Measurements from ENCODE around the gene ARSJ. TPM values are rescaled to one million over a fixed set of nuclear protein-coding genes. Genes with fewer than 3 reads are reported as not detected.

ARSJ gene
- total RNA-seq, 1 donor from 2014 or later = 61.7 TPM

DNA sequence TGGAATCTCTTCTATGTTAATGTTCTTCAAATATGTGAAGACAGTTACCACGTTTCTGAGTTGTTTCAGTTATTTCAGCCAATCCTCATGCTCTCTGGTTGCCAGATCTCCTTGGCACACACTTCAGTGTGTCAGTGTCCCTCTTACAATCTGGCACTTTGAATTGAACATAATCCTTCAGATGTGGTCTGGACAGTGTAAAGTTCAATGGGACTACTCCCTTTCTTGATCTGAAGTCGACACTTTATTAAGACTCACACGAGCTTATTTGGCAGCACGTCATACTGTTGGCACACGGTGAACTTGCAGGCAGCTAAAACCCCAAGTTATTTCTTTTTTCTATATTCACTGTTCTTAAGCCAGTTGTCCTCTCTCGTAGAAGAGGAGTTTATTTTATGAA is 28.2 kb downstream of the ARSJ start:
- no peak for DNase-seq (ENCODE audit: extremely low spot score, unreplicated experiment)
- Mint-ChIP-seq H3K27ac (ENCODE audit: unreplicated experiment) (peak overlapping the region; percentile 88), H3K27me3 (ENCODE audit: unreplicated experiment) (no peaks in the 10 kb centered on the region), H3K4me3 (ENCODE audit: unreplicated experiment) (no peak overlapping the region), H3K9me3 (ENCODE audit: unreplicated experiment) (no peaks in the 10 kb centered on the region), H3K36me3 (ENCODE audit: unreplicated experiment) (peaks cover 22% of the 10 kb centered on the region), H3K4me1 (ENCODE audit: unreplicated experiment) (peaks cover 68% of the 10 kb centered on the region)
- TF ChIP-seq, protein P1, sequence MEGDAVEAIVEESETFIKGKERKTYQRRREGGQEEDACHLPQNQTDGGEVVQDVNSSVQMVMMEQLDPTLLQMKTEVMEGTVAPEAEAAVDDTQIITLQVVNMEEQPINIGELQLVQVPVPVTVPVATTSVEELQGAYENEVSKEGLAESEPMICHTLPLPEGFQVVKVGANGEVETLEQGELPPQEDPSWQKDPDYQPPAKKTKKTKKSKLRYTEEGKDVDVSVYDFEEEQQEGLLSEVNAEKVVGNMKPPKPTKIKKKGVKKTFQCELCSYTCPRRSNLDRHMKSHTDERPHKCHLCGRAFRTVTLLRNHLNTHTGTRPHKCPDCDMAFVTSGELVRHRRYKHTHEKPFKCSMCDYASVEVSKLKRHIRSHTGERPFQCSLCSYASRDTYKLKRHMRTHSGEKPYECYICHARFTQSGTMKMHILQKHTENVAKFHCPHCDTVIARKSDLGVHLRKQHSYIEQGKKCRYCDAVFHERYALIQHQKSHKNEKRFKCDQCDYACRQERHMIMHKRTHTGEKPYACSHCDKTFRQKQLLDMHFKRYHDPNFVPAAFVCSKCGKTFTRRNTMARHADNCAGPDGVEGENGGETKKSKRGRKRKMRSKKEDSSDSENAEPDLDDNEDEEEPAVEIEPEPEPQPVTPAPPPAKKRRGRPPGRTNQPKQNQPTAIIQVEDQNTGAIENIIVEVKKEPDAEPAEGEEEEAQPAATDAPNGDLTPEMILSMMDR (IDR thresholded peaks at IDR 0.05) = no peak

GRCh38 chr4:113950207-113950606 is 29.2 kb downstream of the ARSJ start:
- Mint-ChIP-seq H3K4me3 (ENCODE audit: unreplicated experiment) (no peak overlapping the region), H3K9me3 (ENCODE audit: unreplicated experiment) (no peaks in the 10 kb centered on the region), H3K27me3 (ENCODE audit: unreplicated experiment) (no peaks in the 10 kb centered on the region), H3K36me3 (ENCODE audit: unreplicated experiment) (peaks cover 22% of the 10 kb centered on the region), H3K4me1 (ENCODE audit: unreplicated experiment) (peaks cover 69% of the 10 kb centered on the region), H3K27ac (ENCODE audit: unreplicated experiment) (peak overlapping the region; percentile 88)
- DNase-seq (ENCODE audit: extremely low spot score, unreplicated experiment) = no peak
- TF ChIP-seq, protein P1 (IDR thresholded peaks at IDR 0.05) = no peak

DNA sequence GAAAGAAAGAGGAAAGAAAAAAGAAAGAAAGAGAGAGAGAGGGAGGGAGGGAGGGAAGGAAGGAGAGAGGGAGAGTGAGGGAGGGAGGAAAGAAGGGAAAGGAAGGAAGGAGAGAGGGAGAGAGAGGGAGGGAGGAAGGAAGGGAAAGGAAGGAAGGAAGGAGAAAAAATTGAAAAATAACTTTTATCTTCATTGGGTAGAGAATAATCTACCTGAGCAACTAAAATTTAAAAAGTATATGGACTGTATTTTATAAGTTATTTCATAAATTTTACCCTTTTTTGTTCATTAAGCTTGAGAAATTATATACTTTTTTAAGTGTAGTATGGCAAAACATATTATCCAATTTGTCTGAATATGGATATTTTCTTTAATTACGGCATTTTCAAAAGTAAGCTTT is 32.0 kb downstream of the ARSJ start:
- Mint-ChIP-seq H3K9me3 (ENCODE audit: unreplicated experiment) (no peaks in the 10 kb centered on the region), H3K27me3 (ENCODE audit: unreplicated experiment) (no peaks in the 10 kb centered on the region), H3K4me3 (ENCODE audit: unreplicated experiment) (no peak overlapping the region), H3K36me3 (ENCODE audit: unreplicated experiment) (peaks cover 14% of the 10 kb centered on the region), H3K27ac (ENCODE audit: unreplicated experiment) (peak overlapping the region; percentile 55), H3K4me1 (ENCODE audit: unreplicated experiment) (peaks cover 73% of the 10 kb centered on the region)
- TF ChIP-seq, protein P1 (IDR thresholded peaks at IDR 0.05) = no peak
- DNase-seq (ENCODE audit: extremely low spot score, unreplicated experiment) = no peak

- no peak for DNase-seq (ENCODE audit: extremely low spot score, unreplicated experiment)
Measured at GRCh38 chr4:113945906-113946305, 33.5 kb downstream of the ARSJ start.

GRCh38 chr4:113943863-113944262 is 35.6 kb downstream of the ARSJ start:
- Mint-ChIP-seq H3K9me3 (ENCODE audit: unreplicated experiment) (no peaks in the 10 kb centered on the region), H3K4me3 (ENCODE audit: unreplicated experiment) (no peak overlapping the region)
- no peak for DNase-seq (ENCODE audit: extremely low spot score, unreplicated experiment)

More at GRCh38 chr4:113945906-113946305, 33.5 kb downstream of the ARSJ start:
- peaks cover 6% of the 10 kb centered on the region for H3K36me3 Mint-ChIP-seq (ENCODE audit: unreplicated experiment)
- H3K27me3 Mint-ChIP-seq (ENCODE audit: unreplicated experiment) = no peaks in the 10 kb centered on the region
- H3K9me3 Mint-ChIP-seq (ENCODE audit: unreplicated experiment) = no peaks in the 10 kb centered on the region
- peak overlapping the region; percentile 56 for H3K4me3 Mint-ChIP-seq (ENCODE audit: unreplicated experiment)
- H3K4me1 Mint-ChIP-seq (ENCODE audit: unreplicated experiment) = peaks cover 70% of the 10 kb centered on the region
- TF ChIP-seq, protein P1 (IDR thresholded peaks at IDR 0.05) = no peak
- H3K27ac Mint-ChIP-seq (ENCODE audit: unreplicated experiment) = peak overlapping the region; percentile 97

More at GRCh38 chr4:113943863-113944262, 35.6 kb downstream of the ARSJ start:
- TF ChIP-seq, protein P1 (IDR thresholded peaks at IDR 0.05) = no peak
- Mint-ChIP-seq H3K27ac (ENCODE audit: unreplicated experiment) (peak overlapping the region; percentile 32), H3K27me3 (ENCODE audit: unreplicated experiment) (no peaks in the 10 kb centered on the region), H3K4me1 (ENCODE audit: unreplicated experiment) (peaks cover 60% of the 10 kb centered on the region), H3K36me3 (ENCODE audit: unreplicated experiment) (peaks cover 8% of the 10 kb centered on the region)
